ENCODE measurements around the gene NATD1. TPM values are rescaled to one million over a fixed set of nuclear protein-coding genes. Genes with fewer than 3 reads are reported as not detected.
"Not testable (repeated sequence)": the region's sequence is repeated elsewhere in the genome, so short reads cannot be mapped to it uniquely, and the experiment has no call there.

The NATD1 gene
- polyA plus RNA-seq, 1 donor from 2014 or later = 0.45 TPM

DNA sequence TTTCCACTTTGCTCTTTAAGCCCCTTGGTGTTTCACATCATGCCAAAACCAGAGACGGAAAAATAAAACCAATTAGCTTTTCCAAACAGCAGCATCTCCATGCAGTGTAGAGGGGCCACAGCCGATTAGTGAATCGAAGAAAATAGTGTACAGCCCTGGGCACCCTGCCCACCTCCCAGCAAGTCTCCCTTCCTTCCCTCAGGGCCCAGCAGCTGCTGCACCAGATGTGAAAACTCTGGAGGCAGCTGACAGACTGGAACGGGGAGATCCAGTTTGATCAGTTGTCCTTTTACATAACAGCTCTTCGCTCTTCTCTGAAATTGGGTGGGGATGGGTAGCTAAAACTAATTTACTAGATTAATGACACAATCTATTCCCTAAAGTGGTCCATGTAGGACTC, 58.5 kb downstream of the NATD1 start:
- no peak overlapping the region for H3K4me3 Mint-ChIP-seq
- no peaks in the 10 kb centered on the region for H3K9me3 Mint-ChIP-seq
- H3K36me3 Mint-ChIP-seq = peaks cover 8% of the 10 kb centered on the region
- H3K4me1 Mint-ChIP-seq = peaks cover 0 to 5% (median 2%) of the 10 kb centered on the region in 3 donors
- no peak overlapping the region for H3K27ac Mint-ChIP-seq
- H3K27me3 Mint-ChIP-seq = no peaks in the 10 kb centered on the region

DNA sequence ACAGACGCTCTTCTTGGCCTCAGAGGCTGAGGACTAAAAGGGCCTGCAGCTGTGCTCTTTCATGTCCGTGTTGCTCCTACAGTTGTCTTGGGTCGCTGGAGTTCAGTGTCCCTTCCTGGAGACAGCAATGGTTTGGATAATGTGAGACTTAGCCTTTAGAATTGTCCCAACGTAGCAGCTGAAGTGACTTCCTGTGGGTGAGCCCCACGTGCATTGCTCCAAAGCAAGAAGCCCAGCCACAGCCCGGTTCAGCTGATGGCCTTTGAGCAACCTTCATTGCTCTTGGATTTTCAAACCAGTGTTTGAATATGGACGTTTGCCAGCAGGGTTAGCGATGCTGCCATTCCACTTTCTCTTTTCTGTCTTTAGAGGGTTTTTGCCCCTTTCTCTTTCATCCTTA, 59.0 kb downstream of the NATD1 start:
- no peaks in the 10 kb centered on the region for H3K9me3 Mint-ChIP-seq
- H3K36me3 Mint-ChIP-seq = peaks cover 8% of the 10 kb centered on the region
- no peak overlapping the region for H3K27ac Mint-ChIP-seq
- no peaks in the 10 kb centered on the region for H3K27me3 Mint-ChIP-seq
- H3K4me3 Mint-ChIP-seq = no peak overlapping the region
- H3K4me1 Mint-ChIP-seq = peaks cover 0 to 4% (median 0%) of the 10 kb centered on the region in 3 donors

GRCh38 chr17:21193031-21193430, 60.2 kb downstream of the NATD1 start:
- Mint-ChIP-seq H3K27me3 (no peaks in the 10 kb centered on the region), H3K27ac (no peak overlapping the region), H3K36me3 (peaks cover 8% of the 10 kb centered on the region), H3K9me3 (no peaks in the 10 kb centered on the region), H3K4me3 (no peak overlapping the region), H3K4me1 (peaks cover 0 to 4% (median 0%) of the 10 kb centered on the region in 3 donors)

- H3K27me3 Mint-ChIP-seq, H3K36me3 Mint-ChIP-seq, H3K4me1 Mint-ChIP-seq, H3K27ac Mint-ChIP-seq, H3K4me3 Mint-ChIP-seq, H3K9me3 Mint-ChIP-seq: not testable (repeated sequence)
These were observed 60.8 kb downstream of the NATD1 start for GRCh38 chr17:21192414-21192813.

DNA sequence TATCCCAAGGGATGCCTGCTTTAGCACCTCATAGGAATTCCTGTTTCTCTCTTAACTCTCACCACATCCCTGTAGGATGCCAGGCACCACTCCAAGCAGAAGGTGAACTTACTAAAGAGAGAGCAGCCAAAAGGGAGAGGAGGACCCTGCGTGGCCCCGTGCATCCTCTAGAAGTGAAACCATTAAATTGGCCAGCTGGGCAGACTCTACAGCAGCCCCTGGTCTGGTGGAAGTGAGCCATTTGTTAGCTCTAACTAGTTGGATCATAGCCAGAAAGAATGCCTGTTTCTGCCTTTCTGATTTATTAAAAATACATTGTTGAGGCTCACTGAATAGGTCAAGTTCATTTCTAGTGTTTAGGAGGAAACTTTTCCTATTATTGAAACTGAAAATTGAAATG, 61.5 kb downstream of the NATD1 start:
- H3K4me1 Mint-ChIP-seq = peaks cover 0 to 4% (median 0%) of the 10 kb centered on the region in 3 donors
- H3K27ac Mint-ChIP-seq = peak overlapping the region in 1 of 3 donors; percentile 7

GRCh38 chr17:21190078-21190477, 63.1 kb downstream of the NATD1 start:
- H3K9me3 Mint-ChIP-seq = no peaks in the 10 kb centered on the region
- no peak overlapping the region for H3K4me3 Mint-ChIP-seq
- H3K4me1 Mint-ChIP-seq = peaks cover 0 to 4% (median 0%) of the 10 kb centered on the region in 3 donors
- H3K27ac Mint-ChIP-seq = peak overlapping the region in 1 of 3 donors; percentile 66
- peaks cover 7% of the 10 kb centered on the region for H3K36me3 Mint-ChIP-seq
- no peaks in the 10 kb centered on the region for H3K27me3 Mint-ChIP-seq

More for the DNA sequence above, 61.5 kb downstream of the NATD1 start:
- H3K4me3 Mint-ChIP-seq = no peak overlapping the region
- H3K9me3 Mint-ChIP-seq = no peaks in the 10 kb centered on the region
- H3K36me3 Mint-ChIP-seq = peaks cover 8% of the 10 kb centered on the region
- H3K27me3 Mint-ChIP-seq = no peaks in the 10 kb centered on the region

DNA sequence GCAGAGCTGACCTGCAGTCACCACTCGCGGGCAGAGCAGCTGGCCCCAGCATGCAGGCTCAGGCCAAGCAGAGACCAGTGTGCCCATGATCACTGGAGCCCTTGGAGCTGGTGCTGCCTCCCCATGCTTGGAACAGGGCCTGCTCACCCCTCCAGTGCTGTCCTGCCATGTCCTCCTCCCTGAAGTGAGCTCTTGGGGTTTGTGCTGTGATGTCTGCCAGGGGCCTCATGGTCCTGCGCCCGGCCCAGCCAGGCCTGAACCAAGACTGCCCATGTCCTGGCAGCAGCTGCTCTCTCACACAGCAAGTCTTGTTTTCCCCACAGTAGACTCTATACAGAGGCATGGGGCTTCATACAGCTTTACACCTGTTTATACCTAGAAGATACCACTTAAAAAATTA, 63.8 kb downstream of the NATD1 start:
- Mint-ChIP-seq H3K36me3 (peaks cover 5% of the 10 kb centered on the region), H3K27ac (no peak overlapping the region), H3K27me3 (no peaks in the 10 kb centered on the region), H3K4me3 (no peak overlapping the region), H3K4me1 (peaks cover 0 to 3% (median 0%) of the 10 kb centered on the region in 3 donors), H3K9me3 (no peaks in the 10 kb centered on the region)

Other genes with a start within 250 kb of the NATD1 start
- gene USP22, start 210.4 kb downstream of the NATD1 start, polyA plus RNA-seq = 43.2 TPM
- gene DHRS7B, start 126.4 kb downstream of the NATD1 start, polyA plus RNA-seq = 13.3 TPM
- 44.2 TPM for gene TMEM11, start 39.2 kb downstream of the NATD1 start, polyA plus RNA-seq
- gene MAP2K3, start 31.3 kb upstream of the NATD1 start, polyA plus RNA-seq = 131 TPM
- gene KCNJ12, start 122.9 kb upstream of the NATD1 start, polyA plus RNA-seq = not detected

Measured in IgD-negative memory B cell (primary cell).